ENCODE data around the gene SLC35F3. TPM values are rescaled to one million over a fixed set of nuclear protein-coding genes. Genes with fewer than 3 reads are reported as not detected.

The SLC35F3 gene
- total and polyA plus RNA-seq, 3 donors from 2014 or later = 0.43 to 0.87 (median 0.47) TPM

- intact Hi-C loops (cut with DNase I; ENCODE audit: low total_unique reads) = no loop called here
- Histone ChIP-seq H3K4me3 (peak overlapping the region; percentile 12 to 13), H3K9me3 (no peaks in the 10 kb centered on the region), H3K36me3 (ENCODE audit: low read depth, missing control alignments) (no peaks in the 10 kb centered on the region), H3K27me3 (no peaks in the 10 kb centered on the region), H3K4me1 (no peaks in the 10 kb centered on the region), H3K27ac (no peak overlapping the region)
- TF ChIP-seq CTCF (IDR thresholded peaks at IDR 0.05) (no peak), POLR2A (IDR thresholded peaks at IDR 0.05) (no peak)
- DNase-seq = no peak
- 31 to 70% methylated on average over 11 to 55 of the region's 55 CpGs for WGBS, 2 donors
These were observed 326.8 kb downstream of the SLC35F3 start for GRCh38 chr1:234231061-234231892.

- intact Hi-C loops (cut with DNase I; ENCODE audit: low total_unique reads) = no loop called here
- H3K9me3 ChIP-seq = no peaks in the 10 kb centered on the region
- TF ChIP-seq POLR2A (IDR thresholded peaks at IDR 0.05) = no peak
- no peak for TF ChIP-seq CTCF (IDR thresholded peaks at IDR 0.05)
- no peak for DNase-seq
- no peaks in the 10 kb centered on the region for H3K36me3 ChIP-seq (ENCODE audit: low read depth, missing control alignments)
- WGBS, 2 donors = 73 to 76% methylated on average over 10 to 13 of the region's 13 CpGs
- no peak overlapping the region for H3K27ac ChIP-seq
- no peaks in the 10 kb centered on the region for H3K4me1 ChIP-seq
- H3K27me3 ChIP-seq = no peaks in the 10 kb centered on the region
- H3K4me3 ChIP-seq = no peak overlapping the region
These were observed 327.4 kb downstream of the SLC35F3 start for GRCh38 chr1:234231893-234232276.

- H3K27me3 ChIP-seq = no peaks in the 10 kb centered on the region
- TF ChIP-seq POLR2A (IDR thresholded peaks at IDR 0.05) (no peak), CTCF (IDR thresholded peaks at IDR 0.05) (no peak)
- H3K27ac ChIP-seq = no peak overlapping the region
- DNase-seq = no peak
- no peaks in the 10 kb centered on the region for H3K9me3 ChIP-seq
- no peaks in the 10 kb centered on the region for H3K4me1 ChIP-seq
- no peak overlapping the region for H3K4me3 ChIP-seq
- 54 to 75% methylated on average over 6 of the region's 6 CpGs for WGBS, 2 donors
- intact Hi-C loops (cut with DNase I; ENCODE audit: low total_unique reads) = no loop called here
- no peaks in the 10 kb centered on the region for H3K36me3 ChIP-seq (ENCODE audit: low read depth, missing control alignments)
These were observed 329.7 kb downstream of the SLC35F3 start for GRCh38 chr1:234234199-234234598.

- no peaks in the 10 kb centered on the region for H3K9me3 ChIP-seq
- H3K4me3 ChIP-seq = no peak overlapping the region
- H3K4me1 ChIP-seq = no peaks in the 10 kb centered on the region
- TF ChIP-seq CTCF (IDR thresholded peaks at IDR 0.05) = no peak
- no peak for TF ChIP-seq POLR2A (IDR thresholded peaks at IDR 0.05)
- 30 to 51% methylated on average over 4 of the region's 4 CpGs for WGBS, 2 donors
- intact Hi-C loops (cut with DNase I; ENCODE audit: low total_unique reads) = no loop called here
- DNase-seq = no peak
- H3K27ac ChIP-seq = no peak overlapping the region
- no peaks in the 10 kb centered on the region for H3K27me3 ChIP-seq
- H3K36me3 ChIP-seq (ENCODE audit: low read depth, missing control alignments) = no peaks in the 10 kb centered on the region
These were observed 331.0 kb downstream of the SLC35F3 start for GRCh38 chr1:234235434-234235881.

- intact Hi-C loops (cut with DNase I; ENCODE audit: low total_unique reads) = no loop called here
- DNase-seq = no peak
- WGBS, 2 donors = 92 to 95% methylated on average over 2 of the region's 2 CpGs
- H3K4me3 ChIP-seq = no peak overlapping the region
- no peaks in the 10 kb centered on the region for H3K36me3 ChIP-seq (ENCODE audit: low read depth, missing control alignments)
- H3K27me3 ChIP-seq = no peaks in the 10 kb centered on the region
- TF ChIP-seq CTCF (IDR thresholded peaks at IDR 0.05) (no peak), POLR2A (IDR thresholded peaks at IDR 0.05) (no peak)
- H3K4me1 ChIP-seq = no peaks in the 10 kb centered on the region
- H3K9me3 ChIP-seq = no peaks in the 10 kb centered on the region
- H3K27ac ChIP-seq = no peak overlapping the region
These were observed 332.9 kb downstream of the SLC35F3 start for GRCh38 chr1:234237393-234237792.
